GM19452 (cell line): ENCODE data around the gene CCAR1.
"Not testable (repeated sequence)": the region's sequence is repeated elsewhere in the genome, so short reads cannot be mapped to it uniquely, and the experiment has no call there.

Experiments
- ATAC-seq: cut with Tn5 transposase; IDR thresholded peaks from one replicate; pipeline ENCODE4 v1.9.1; 2021; ENCODE audit not compliant: unreplicated experiment

Gene CCAR1

GRCh38 chr10:68827592-68827959 lies 106.5 kb downstream of the CCAR1 start:
- not testable (repeated sequence) for ATAC-seq

GRCh38 chr10:68828083-68828601 lies 107.1 kb downstream of the CCAR1 start:
- ATAC-seq: not testable (repeated sequence)

GRCh38 chr10:68828833-68829232 lies 107.8 kb downstream of the CCAR1 start:
- no peak for ATAC-seq

- ATAC-seq: no peak
These were observed 108.5 kb downstream of the CCAR1 start for GRCh38 chr10:68829521-68829920.

GRCh38 chr10:68829952-68830351 lies 108.9 kb downstream of the CCAR1 start:
- ATAC-seq: no peak

GRCh38 chr10:68831961-68832455 lies 111.0 kb downstream of the CCAR1 start:
- ATAC-seq: no peak

GRCh38 chr10:68832601-68833000 lies 111.6 kb downstream of the CCAR1 start:
- no peak for ATAC-seq

- no peak for ATAC-seq
These were observed 116.7 kb downstream of the CCAR1 start for GRCh38 chr10:68837626-68838322.

- ATAC-seq: not testable (repeated sequence)
These were observed 119.6 kb downstream of the CCAR1 start for GRCh38 chr10:68840650-68841049.
